ENCODE data around the gene TRPV4. TPM values are rescaled to one million over a fixed set of nuclear protein-coding genes. Genes with fewer than 3 reads are reported as not detected.

The TRPV4 gene
- total and polyA plus RNA-seq, 9 of the 15 experiments (the other 6 are each of a cell fraction or from before 2014, with no cell fraction given) = 0.13 TPM; not detected in 8

- TF ChIP-seq ARID3A (IDR thresholded peaks at IDR 0.05; ENCODE audit: borderline replicate concordance, low read depth, low read length) (no peak), FOXK2 (conservative IDR thresholded peaks at IDR 0.05 in 1 of 2, IDR thresholded peaks at IDR 0.05 in 1 of 2; ENCODE audit: low read depth in 2 of 2) (no peak)
Measured at GRCh38 chr12:109741286-109741969, 91.8 kb downstream of the TRPV4 start (continued).

GRCh38 chr12:109740694-109741245 lies 92.4 kb downstream of the TRPV4 start:
- Histone ChIP-seq H2AFZ (ENCODE audit: low read depth, low read length) (no peak overlapping the region), H3K9ac (ENCODE audit: insufficient read depth in 1 of 2, low read depth in 2 of 2, low read length in 2 of 2) (no peak overlapping the region), H3K36me3 (ENCODE audit: control insufficient read depth, insufficient read depth, low read length) (no peaks in the 10 kb centered on the region), H3K27ac (ENCODE audit: extremely low read depth, low read depth, low read length) (no peak overlapping the region), H3K9me3 (replicated peaks; ENCODE audit: control insufficient read depth, insufficient read depth, low read depth, low read length) (no peaks in the 10 kb centered on the region), H3K79me2 (ENCODE audit: control insufficient read depth, insufficient read depth, low read length) (no peaks in the 10 kb centered on the region), H3K9me1 (ENCODE audit: control insufficient read depth, insufficient read depth, low read length) (no peaks in the 10 kb centered on the region), H3K4me3 (no peak overlapping the region), H4K20me1 (replicated peaks; ENCODE audit: control insufficient read depth, insufficient read depth, low read length) (peaks cover 21% of the 10 kb centered on the region), H3K27me3 (ENCODE audit: control insufficient read depth in 2 of 2, insufficient read depth in 2 of 2, low read length in 2 of 2) (peaks cover 8 to 42% of the 10 kb centered on the region in 2 experiments; a peak in 4 of 5 replicates), H3K4me1 (replicated peaks in 1 of 2; ENCODE audit: control insufficient read depth in 2 of 2, insufficient read depth in 2 of 2, low read length in 2 of 2) (peaks cover 7 to 16% of the 10 kb centered on the region in 2 experiments; a peak in 3 of 5 replicates), H3K4me2 (ENCODE audit: insufficient read depth, low read length) (no peak overlapping the region)
- in situ Hi-C loops (cut with MboI) = no loop called here
- ATAC-seq = no peak
- CTCF ChIA-PET (ENCODE audit: low intra/inter-chr PET ratio) = no interaction called here
- no peak for FAIRE-seq
- 8% methylated on average over 9 of the region's 10 CpGs for WGBS (ENCODE audit: insufficient coverage, low coverage, missing lambda C conversion rate)
- no TSS peak for BruUV-seq (replicated peaks)
- peak; percentile 60; the same call in 1 of the 2 replicates for TF ChIP-seq ADNP (tag; IDR thresholded peaks at IDR 0.05)
- TF ChIP-seq FOXK1 (CRISPR knock-in tag; IDR thresholded peaks at IDR 0.05; ENCODE audit: borderline replicate concordance) = no peak
- DNase-seq (ENCODE audit: extremely low read depth in 1 of 4, low spot score in 3 of 4) = no peak
- POLR2A ChIA-PET = interaction anchor here (0.8 kb wide), 1 partner anchor 143 kb away, joined by 3 read pairs; no protein-coding TSS in a partner anchor
- intact Hi-C loops (cut with micrococcal nuclease) = no loop called here
